HCT116 (cell line): Measurements from ENCODE around the gene FBN3.

Experiments
- CTCF ChIP-seq, 3 experiments: fragments of 200-600 bp in 1 of 3; sonication (generic) in 1 of 3; IDR thresholded peaks in 2 of 3; conservative IDR thresholded peaks in 1 of 3; 2 replicates each; pipeline ENCODE4 v1.5.1; 2012 to 2017; ENCODE audit warnings: low read depth in 2 of 3, low read length in 2 of 3, antibody characterized with exemption in 1 of 3, borderline replicate concordance in 1 of 3, control low read depth in 1 of 3, mild to moderate bottlenecking in 1 of 3, mixed read lengths in 1 of 3, mixed run types in 1 of 3, moderate library complexity in 1 of 3; ENCODE audit not compliant: insufficient read depth in 1 of 3
- ELF1 ChIP-seq: IDR thresholded peaks from 2 replicates; pipeline ENCODE4 v1.6.1; 2012; ENCODE audit warnings: low read depth, borderline replicate concordance
- EZH2 ChIP-seq: fragments of 200-600 bp; sonication (generic); IDR thresholded peaks from 2 replicates; pipeline ENCODE4 v1.6.1; 2017; ENCODE audit warnings: antibody characterized with exemption, mixed run types
- EZH2phosphoT487 ChIP-seq: fragments of 200-600 bp; IDR thresholded peaks from 2 replicates; pipeline ENCODE4 v1.6.1; 2018; ENCODE audit warnings: antibody characterized with exemption, borderline replicate concordance
- MAX ChIP-seq: IDR thresholded peaks from 2 replicates; pipeline ENCODE4 v1.6.1; 2012
- POLR2A ChIP-seq: IDR thresholded peaks from 2 replicates; pipeline ENCODE4 v1.7.0; 2011; ENCODE audit warnings: borderline replicate concordance; ENCODE audit not compliant: insufficient read depth, insufficient read length; ENCODE audit errors: extremely low read depth
- POLR2AphosphoS5 ChIP-seq: IDR thresholded peaks from 2 replicates; pipeline ENCODE4 v1.6.1; 2011; ENCODE audit warnings: mild to moderate bottlenecking, low read depth, low read length, moderate library complexity
- RAD21 ChIP-seq: IDR thresholded peaks from 2 replicates; pipeline ENCODE4 v1.6.1; 2012; ENCODE audit warnings: low read depth, mild to moderate bottlenecking
- REST ChIP-seq: IDR thresholded peaks from 2 replicates; pipeline ENCODE4 v1.6.1; 2012; ENCODE audit warnings: low read depth
- SP1 ChIP-seq: IDR thresholded peaks from 2 replicates; pipeline ENCODE4 v1.6.1; 2012; ENCODE audit warnings: low read depth
- SRF ChIP-seq: IDR thresholded peaks from 2 replicates; pipeline ENCODE4 v1.6.1; 2012; ENCODE audit warnings: low read depth
- TCF7L2 ChIP-seq: IDR thresholded peaks from 2 replicates; pipeline ENCODE4 v1.7.0; 2011; ENCODE audit warnings: borderline replicate concordance, inconsistent platforms; ENCODE audit not compliant: insufficient read depth, insufficient read length; ENCODE audit errors: extremely low read depth
- YY1 ChIP-seq: IDR thresholded peaks from 2 replicates; pipeline ENCODE4 v1.6.1; 2011; ENCODE audit warnings: low read length, low read depth, moderate library complexity, mild to moderate bottlenecking; ENCODE audit not compliant: insufficient replicate concordance; ENCODE audit errors: extremely low read depth
- ZNF274 ChIP-seq: fragments of 200-500 bp; sonication (Bioruptor generic); IDR thresholded peaks from 2 replicates; pipeline ENCODE4 v1.6.1; 2014; ENCODE audit warnings: mild to moderate bottlenecking, low read depth, low read length, inconsistent platforms

- TF ChIP-seq EZH2 (no peak), POLR2A (no peak), RAD21 (no peak), YY1 (no peak), ZNF274 (no peak), CTCF (IDR thresholded peaks at IDR 0.05 in 2 of 3, conservative IDR thresholded peaks at IDR 0.05 in 1 of 3; ENCODE audit: borderline replicate concordance in 1 of 3, insufficient read depth in 1 of 3, low read depth in 2 of 3, low read length in 2 of 3) (no peak), TCF7L2 (no peak), REST (no peak), SP1 (no peak), SRF (no peak), ELF1 (no peak), MAX (no peak), POLR2AphosphoS5 (no peak), EZH2phosphoT487 (no peak)
These were observed 115.2 kb downstream of the FBN3 start for GRCh38 chr19:8034178-8034525.
